Endothelial cell of hepatic sinusoid (primary cell): Measurements from ENCODE around the gene PHKG2.

ENCODE experiments used
- in situ Hi-C: cut with HindIII; loops from 2 replicates; pipeline ENCODE4 v1.10.0; 2017; ENCODE audit warnings: low sequenced_read_pairs

PHKG2 gene

GRCh38 chr16:30773826-30774225 is 25.6 kb downstream of the PHKG2 start:
- in situ Hi-C loops = loop anchor here (5.0 kb wide), 1 partner anchor 103 kb away; no protein-coding TSS in a partner anchor

GRCh38 chr16:30774367-30775130 is 26.3 kb downstream of the PHKG2 start:
- in situ Hi-C loops = loop anchor here (5.0 kb wide), 1 partner anchor 103 kb away; no protein-coding TSS in a partner anchor

DNA sequence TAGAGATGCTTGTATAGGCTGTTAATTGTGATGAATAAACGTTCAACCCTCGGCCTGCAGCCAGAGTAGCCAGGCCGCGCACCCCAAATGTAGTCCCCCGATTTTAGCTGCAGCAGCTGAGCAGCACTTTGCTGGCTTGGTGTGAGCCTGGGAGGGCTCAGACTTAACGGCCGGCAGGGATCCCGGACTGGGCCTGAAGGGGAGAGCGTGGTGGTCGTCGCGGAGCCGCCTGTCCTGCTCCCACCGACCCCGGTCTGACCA is 26.8 kb downstream of the PHKG2 start:
- in situ Hi-C loops = no loop called here

- in situ Hi-C loops = no loop called here
These were observed 27.4 kb downstream of the PHKG2 start for GRCh38 chr16:30775392-30776188.

DNA sequence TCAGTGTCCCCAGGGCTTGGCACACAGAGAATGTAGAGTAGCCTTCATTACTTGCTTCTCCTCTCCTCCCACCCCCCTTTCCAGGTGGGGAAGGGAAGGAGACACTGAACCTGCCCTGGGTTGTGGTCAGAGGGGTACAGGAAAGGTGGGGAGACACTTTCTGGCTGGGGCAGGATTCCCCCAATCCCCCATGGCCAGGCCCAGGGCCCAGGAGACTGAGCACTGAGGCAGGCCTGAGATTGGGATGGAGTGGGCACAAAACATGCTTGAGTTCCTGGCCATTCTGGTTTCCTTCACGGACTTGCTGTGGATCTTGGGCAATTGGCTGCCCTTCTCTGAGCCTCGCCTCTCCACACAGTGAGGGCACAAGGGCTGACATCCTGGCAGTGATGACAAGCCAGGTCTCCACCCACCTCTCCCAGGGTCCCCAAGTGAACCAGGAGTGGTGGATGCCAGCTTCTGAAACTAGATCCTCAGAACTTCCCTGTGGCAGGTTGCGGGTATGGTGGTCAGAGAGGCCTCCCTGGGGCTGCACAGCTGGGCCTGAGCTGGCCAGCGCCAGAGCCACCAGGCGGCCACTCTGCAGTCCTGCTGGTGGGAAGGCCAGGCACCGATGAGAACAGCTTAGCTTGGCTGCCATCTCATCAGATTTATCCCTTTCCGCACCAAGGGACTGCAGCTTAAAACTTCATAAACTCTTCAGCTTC is 29.5 kb downstream of the PHKG2 start:
- in situ Hi-C loops = no loop called here

DNA sequence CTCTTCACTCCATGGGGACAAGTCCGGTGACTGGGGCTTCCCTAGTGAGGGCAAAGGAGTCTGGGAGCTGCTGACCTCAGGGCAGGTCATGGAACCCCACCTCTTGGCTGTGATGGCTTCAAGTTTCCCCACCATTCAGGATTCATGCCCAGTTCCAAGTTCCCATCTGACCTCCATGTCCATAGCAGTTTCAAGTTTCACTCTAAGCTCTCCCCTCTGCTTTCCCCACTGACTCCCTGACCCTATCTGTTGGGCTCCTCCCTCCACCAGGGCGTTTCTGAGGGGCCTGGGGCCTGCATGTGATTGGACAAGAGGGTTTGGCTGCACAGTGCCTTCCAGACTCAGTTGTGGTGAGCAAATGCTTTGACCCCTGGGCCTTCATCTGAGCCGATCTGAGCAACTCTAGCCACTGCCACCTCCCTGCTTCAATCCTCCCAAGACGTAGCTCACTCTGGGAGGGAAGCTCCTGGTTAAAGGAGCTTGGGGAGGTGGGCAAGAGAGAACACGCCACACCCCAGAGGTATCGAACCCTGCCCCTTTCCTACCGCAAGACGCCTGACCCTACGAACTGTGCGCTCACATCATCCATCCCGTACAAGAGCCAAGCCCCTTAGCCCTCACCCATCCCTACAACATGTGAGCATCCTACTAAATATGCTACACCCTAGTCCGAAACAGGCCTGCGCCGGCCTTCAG is 30.5 kb downstream of the PHKG2 start:
- in situ Hi-C loops = no loop called here

DNA sequence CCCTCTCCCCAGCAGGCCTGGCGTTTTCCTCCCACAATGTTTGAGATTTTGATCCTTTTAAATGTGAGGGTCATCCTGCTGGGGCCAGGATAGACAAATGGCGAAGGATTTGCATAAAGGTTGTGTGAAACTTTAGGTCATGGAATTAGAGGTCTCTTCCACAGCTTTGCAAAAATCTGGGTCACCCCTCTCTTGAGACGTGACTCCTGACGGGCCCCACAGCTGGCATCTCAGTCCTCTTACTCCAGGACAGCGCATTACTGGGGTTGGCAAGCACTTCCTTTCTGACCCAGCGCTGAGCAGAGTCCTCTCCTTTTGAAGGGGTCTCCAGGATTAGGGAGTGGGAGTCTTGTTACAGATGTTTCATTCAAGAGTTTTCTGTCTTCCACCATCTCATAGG is 31.4 kb downstream of the PHKG2 start:
- in situ Hi-C loops = no loop called here

GRCh38 chr16:30780021-30780420 is 31.8 kb downstream of the PHKG2 start:
- in situ Hi-C loops = loop anchor here (5.0 kb wide), 2 partner anchors 68 to 167 kb away; partner anchors contain the start of gene ORAI3

GRCh38 chr16:30780549-30780948 is 32.3 kb downstream of the PHKG2 start:
- in situ Hi-C loops = loop anchor here (5.0 kb wide), 2 partner anchors 68 to 167 kb away; partner anchors contain the start of gene ORAI3

DNA sequence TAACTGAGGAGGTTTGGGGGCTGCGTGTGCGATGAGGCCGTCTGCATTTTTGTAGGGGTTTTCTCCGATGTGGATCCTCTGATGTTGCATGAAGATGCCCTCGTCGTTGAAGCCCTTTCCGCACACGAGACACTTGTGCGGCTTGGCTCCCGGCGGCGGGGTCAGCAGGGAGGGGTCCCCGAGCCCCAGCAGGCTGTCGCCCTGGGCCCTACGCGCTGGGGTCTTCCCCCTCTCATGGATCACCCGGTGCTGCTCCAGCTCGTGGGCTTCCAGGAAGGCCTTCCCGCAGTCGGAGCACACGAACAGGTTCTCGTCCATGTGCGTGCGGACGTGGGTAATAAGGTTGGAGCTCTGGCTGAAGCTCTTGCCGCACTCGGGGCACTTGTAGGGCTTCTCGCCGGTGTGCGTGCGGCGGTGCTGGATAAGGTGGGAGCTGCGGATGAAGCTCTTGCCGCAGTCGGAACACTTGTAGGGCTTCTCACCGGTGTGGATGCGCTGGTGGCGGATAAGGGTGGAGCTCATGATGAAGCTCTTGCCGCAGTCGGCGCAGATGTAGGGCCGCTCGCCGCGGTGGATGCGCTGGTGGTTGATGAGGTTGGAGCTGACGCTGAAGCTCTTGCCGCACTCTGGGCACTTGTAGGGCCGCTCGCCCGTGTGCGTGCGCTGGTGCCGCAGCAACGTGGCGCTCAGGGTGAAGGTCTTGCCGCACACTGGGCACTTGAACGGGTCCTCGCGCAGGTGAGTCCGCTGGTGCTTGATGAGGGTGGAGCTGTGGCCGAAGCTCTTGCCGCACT is 34.5 kb downstream of the PHKG2 start:
- in situ Hi-C loops = loop anchor here (5.0 kb wide), 2 partner anchors 70 to 165 kb away; partner anchors contain the start of gene ORAI3

- in situ Hi-C loops = loop anchor here (5.0 kb wide), 2 partner anchors 71 to 164 kb away; partner anchors contain the start of gene ORAI3
These were observed 35.3 kb downstream of the PHKG2 start for GRCh38 chr16:30783280-30784109.

DNA sequence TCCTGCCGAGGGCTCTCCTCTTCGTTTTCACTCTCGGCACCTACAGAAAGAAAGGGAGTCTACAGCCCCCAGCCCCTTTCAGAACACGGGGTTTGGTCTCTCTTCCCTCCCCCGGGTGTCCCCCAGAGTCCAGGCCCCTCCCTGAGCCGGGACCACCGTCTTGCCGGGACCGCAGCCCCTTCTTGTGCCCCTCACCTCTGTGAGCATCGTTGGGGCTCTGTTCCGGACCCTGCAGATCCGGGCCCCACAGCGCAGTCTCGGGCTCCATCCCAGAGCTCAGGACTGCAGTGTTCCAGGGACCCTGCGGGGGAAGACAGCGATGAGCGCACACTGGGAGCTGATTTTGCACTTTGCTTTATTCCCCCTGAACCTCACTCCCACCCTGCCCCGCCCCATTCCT is 36.0 kb downstream of the PHKG2 start:
- in situ Hi-C loops = loop anchor here (5.0 kb wide), 2 partner anchors 72 to 163 kb away; partner anchors contain the start of gene ORAI3

GRCh38 chr16:30785126-30786106 is 37.2 kb downstream of the PHKG2 start:
- in situ Hi-C loops = no loop called here

DNA sequence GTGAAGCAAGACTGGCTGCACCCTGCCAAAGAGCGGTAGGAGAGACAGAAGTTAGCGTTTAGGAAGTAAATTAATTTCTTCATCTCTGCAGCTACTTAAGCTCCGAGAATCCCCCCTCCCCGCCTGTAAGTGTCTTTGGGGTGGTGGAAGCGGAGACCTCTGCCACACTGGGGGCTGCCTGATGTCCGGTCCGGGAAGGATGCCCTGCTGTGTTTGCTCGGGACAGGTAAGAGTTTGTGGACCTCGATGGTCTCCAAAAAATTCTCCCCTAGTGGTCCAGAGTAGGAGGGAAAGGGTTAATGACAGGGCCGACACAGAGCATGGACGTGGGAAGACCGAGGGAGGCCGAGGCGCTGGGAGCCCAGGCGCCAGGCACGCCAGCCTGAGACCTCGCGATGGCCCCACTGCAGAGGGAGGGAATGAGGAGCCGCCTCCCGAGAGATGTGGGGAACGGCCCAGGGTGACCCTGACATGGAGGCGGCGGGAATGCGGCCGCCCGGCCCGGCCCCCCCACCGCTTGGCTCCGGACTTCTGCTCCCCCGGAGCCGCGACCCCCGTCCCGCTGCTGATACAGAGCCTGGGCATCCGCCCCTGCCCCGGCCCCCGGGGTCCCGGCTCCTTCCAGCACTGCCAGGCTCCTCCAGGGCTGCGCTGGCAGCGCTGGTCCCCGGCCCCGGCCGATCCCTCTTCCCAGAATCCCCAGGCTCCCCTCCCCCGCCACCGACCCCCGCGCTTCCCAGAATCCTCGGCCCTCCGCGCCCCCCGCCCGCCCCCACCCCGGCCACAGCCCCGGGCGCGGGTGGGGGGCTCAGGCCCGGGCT is 38.1 kb downstream of the PHKG2 start:
- in situ Hi-C loops = no loop called here

DNA sequence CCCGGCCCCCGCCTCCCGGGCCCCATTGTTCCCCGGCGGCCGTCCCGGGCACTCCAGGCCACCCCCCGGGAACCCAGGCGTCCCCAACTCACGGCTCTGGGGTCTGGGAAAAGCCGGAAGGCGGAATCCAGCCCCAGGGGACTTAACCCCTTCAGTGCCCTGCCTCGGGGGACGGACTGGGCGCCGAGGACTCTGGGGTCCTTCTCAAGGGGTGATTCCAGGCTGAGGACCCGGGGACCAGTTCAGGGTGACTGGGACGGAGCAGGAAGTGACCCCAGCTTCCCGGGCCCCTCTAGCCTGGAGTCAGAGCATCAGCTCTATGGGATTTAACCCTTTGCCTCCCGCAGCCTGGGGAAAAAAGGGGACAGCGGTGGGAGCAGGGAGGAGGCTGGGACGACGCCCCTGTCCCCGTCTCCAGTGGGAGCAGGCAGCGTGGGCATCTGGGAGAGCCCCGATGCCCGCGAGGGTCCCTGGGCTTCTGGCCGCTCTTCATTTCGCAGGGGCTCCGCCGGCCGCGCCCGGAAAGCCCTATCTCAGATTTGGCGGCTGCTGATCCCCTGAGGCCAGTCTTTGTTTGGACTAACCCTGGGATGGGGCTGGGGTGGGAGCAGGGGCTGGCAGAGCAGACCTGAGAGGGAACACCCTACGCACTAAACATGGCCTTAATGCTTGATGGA is 38.8 kb downstream of the PHKG2 start, which contains the start of gene ZNF629:
ZNF629 (minus strand) TSS at position 270 of the 677 bp plus-strand sequence. CDS start 2,723 bp downstream, outside the sequence.
- in situ Hi-C loops = no loop called here
